Heart right ventricle (tissue), 16 donors: ENCODE data around the gene RNF152. TPM values are rescaled to one million over a fixed set of nuclear protein-coding genes. Genes with fewer than 3 reads are reported as not detected.

ENCODE experiments used
- ATAC-seq, 8 donors: fragments of 200-7000 bp; cut with Tn5 transposase; one replicate each; pipeline ENCODE4 v1.9.1; 2020; ENCODE audit warnings: mild to moderate bottlenecking in 8 of 8, moderate library complexity in 8 of 8, moderate number of reproducible peaks in 1 of 8
- DNase-seq, 2 donors: peaks; one replicate each; pipeline ENCODE4 v3.0.0-alpha.2; 2020
- H3K27ac ChIP-seq, 10 donors: fragments of 200-600 bp; sonication (generic) in 2 of 10; one replicate each; pipeline versions ENCODE4 v1.5.0 to v1.8.0; 2020 to 2022; ENCODE audit warnings: mild to moderate bottlenecking in 3 of 10
- H3K27me3 ChIP-seq, 7 donors: fragments of 200-600 bp; one replicate each; pipeline ENCODE4 v1.8.0; 2021 to 2022; ENCODE audit warnings: mild to moderate bottlenecking in 2 of 7
- H3K36me3 ChIP-seq, 9 donors: fragments of 200-600 bp; sonication (generic) in 1 of 9; one replicate each; pipeline versions ENCODE4 v1.5.0 to v1.8.0; 2020 to 2022; ENCODE audit warnings: mild to moderate bottlenecking in 2 of 9
- H3K4me1 ChIP-seq, 9 donors: fragments of 200-600 bp; sonication (generic) in 1 of 9; one replicate each; pipeline versions ENCODE4 v1.5.0 to v1.8.0; 2020 to 2022; ENCODE audit warnings: mild to moderate bottlenecking in 4 of 9
- H3K4me3 ChIP-seq, 10 donors: fragments of 200-600 bp; sonication (generic) in 2 of 10; one replicate each; pipeline versions ENCODE4 v1.5.0 to v1.8.0; 2020 to 2022; ENCODE audit warnings: mild to moderate bottlenecking in 7 of 10, moderate library complexity in 2 of 10
- H3K9me3 ChIP-seq, 11 donors: fragments of 200-600 bp in 10 of 11; sonication (generic) in 2 of 11; one replicate each; pipeline versions ENCODE4 v1.5.0 to v1.8.0; 2013 to 2022; ENCODE audit warnings: mild to moderate bottlenecking in 2 of 11, control low read depth in 1 of 11, moderate library complexity in 1 of 11
- WGBS, 2 donors: extraction: QIAGEN DNeasy Blood & Tissue Kit; methylation state at CpG; one replicate each; pipeline ENCODE4 v1.1.7; 2013; ENCODE audit warnings: inconsistent platforms in 1 of 2; 5-methylcytosine and 5-hydroxymethylcytosine counted together
- intact Hi-C, 10 donors: fragments of 100-400 bp; cut with DNase I; formaldehyde crosslinking; loops; one replicate each; pipeline versions ENCODE4 v1.11.1 to v1.14.2; 2022
- polyA plus RNA-seq, 2 donors: library from polyadenylated mRNA; stranded (reverse); fragments of 200-250 nt; gene quantifications; one replicate each; pipeline ENCODE4 v1.2.3, GENCODE V29; 2013
- total RNA-seq, 10 donors: library from RNA; stranded (reverse); fragmentation: NEBNext Ultra II Directional in 3 of 10; extraction: Animal tissue kit (Norgen Biotek cat#: 25700) in 3 of 10; gene quantifications; one replicate each; pipeline versions ENCODE4 v1.2.1 to v1.2.4, GENCODE V29; 2021 to 2023
- TF ChIP-seq, protein P1 (sequence below), 9 donors: fragments of 200-600 bp; sonication (generic) in 2 of 9; IDR thresholded peaks; one replicate each; pipeline versions ENCODE4 v1.5.0 to v1.8.0; 2021 to 2022; ENCODE audit warnings: antibody characterized with exemption in 9 of 9, mild to moderate bottlenecking in 5 of 9, moderate library complexity in 1 of 9
- donor health status: Arrhythmogenic right ventricular cardiomyopathy.
- donor health status: ischemic (EF 13 %, LVEDD 7.1; RV severe dilation, severe dysfunction).
- donor health status: healthy with polysubstance abuse.
- donor health status: DM: no; HTN: yes; CAD: no.
- donor health status: DM: no; HTN: no; CAD: no.
- donor health status: ischemic (EF 25% LVEDD 6.9; RV normal size, moderate dysfunction).
- donor health status: ischemic (EF 25% LVEDD 5.7; RV mildly dilated, moderate dysfunction).
- donor health status: healthy.
- donor health status: DM: yes; HTN: yes; CAD: no.
- donor health status: Ischemic cardiomyopathy.
- donor health status: ischemic (EF 35%, LVEDD 5.7; RV mildly dilated, moderate dysfunction).
- donor health status: nonischemic (EF 11% LVEDD 7.7; RV severe dilation, severe dysfunction).
- donor health status: DM: yes; HTN: yes; CAD: no.
- donor health status: PGD.
- donor health status: ischemic (EF 29% LVEDD 5.4; RV normal size, mild dysfunction).
- donor health status: nonischemic (EF 23%, LVEDD 6.1; RV moderate dilation, normal function).

Gene RNF152
- total and polyA plus RNA-seq, 12 donors = 1.7 to 19.1 (median 10.9) TPM

DNA sequence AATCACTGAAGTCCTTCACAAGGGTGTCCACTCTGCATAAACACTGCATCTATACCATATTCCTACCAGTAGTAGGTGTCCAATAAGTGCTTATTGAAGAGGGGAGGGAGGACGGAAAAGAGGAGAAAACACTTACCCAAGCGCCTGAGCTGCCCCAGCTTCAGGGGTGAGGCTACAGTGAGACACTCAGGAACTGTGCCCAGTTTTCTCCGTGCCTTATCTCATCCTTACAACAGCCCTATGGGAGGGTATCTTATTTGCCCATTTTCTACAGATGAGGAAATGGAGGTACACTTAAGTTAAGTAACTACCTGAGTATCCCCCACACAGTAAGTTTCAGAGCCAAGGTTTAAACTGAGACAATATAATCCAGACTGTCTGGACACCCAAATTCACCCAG lies 41.5 kb downstream of the RNF152 start:
- H3K27me3 ChIP-seq = no peaks in the 10 kb centered on the region
- intact Hi-C loops = no loop called here
- H3K36me3 ChIP-seq = no peaks in the 10 kb centered on the region
- TF ChIP-seq, protein P1, sequence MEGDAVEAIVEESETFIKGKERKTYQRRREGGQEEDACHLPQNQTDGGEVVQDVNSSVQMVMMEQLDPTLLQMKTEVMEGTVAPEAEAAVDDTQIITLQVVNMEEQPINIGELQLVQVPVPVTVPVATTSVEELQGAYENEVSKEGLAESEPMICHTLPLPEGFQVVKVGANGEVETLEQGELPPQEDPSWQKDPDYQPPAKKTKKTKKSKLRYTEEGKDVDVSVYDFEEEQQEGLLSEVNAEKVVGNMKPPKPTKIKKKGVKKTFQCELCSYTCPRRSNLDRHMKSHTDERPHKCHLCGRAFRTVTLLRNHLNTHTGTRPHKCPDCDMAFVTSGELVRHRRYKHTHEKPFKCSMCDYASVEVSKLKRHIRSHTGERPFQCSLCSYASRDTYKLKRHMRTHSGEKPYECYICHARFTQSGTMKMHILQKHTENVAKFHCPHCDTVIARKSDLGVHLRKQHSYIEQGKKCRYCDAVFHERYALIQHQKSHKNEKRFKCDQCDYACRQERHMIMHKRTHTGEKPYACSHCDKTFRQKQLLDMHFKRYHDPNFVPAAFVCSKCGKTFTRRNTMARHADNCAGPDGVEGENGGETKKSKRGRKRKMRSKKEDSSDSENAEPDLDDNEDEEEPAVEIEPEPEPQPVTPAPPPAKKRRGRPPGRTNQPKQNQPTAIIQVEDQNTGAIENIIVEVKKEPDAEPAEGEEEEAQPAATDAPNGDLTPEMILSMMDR (IDR thresholded peaks at IDR 0.05) = no peak
- no peak overlapping the region for H3K4me3 ChIP-seq
- no peak for DNase-seq
- peak overlapping the region in 3 of 10 donors; percentile 8 to 45 (median 18) for H3K27ac ChIP-seq
- ATAC-seq = no peak
- H3K9me3 ChIP-seq = peaks cover 0 to 3% (median 0%) of the 10 kb centered on the region in 11 donors
- H3K4me1 ChIP-seq = peaks cover 3 to 78% (median 22%) of the 10 kb centered on the region in 9 donors
- 69 to 72% methylated on average over 3 of the region's 3 CpGs for WGBS, 2 donors

DNA sequence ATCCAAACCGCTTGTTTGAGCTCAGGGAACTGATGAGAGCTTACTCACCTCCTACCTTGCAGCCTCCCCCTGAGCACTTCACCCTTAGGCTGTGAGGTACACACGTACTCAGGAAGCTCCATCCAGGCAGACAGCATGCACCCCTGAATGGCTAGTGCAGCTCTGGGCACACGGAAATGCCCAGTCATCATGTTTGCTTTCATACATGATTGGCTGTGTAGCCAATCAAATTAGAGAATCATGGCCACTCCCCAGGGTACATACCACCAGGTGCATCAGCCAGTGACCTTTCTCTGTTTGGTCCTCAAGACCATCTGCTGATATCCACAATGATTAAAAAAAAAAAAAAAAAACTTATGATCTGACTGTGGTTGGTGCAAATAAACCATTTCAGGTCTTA lies 42.1 kb downstream of the RNF152 start:
- DNase-seq = no peak
- no peak for ATAC-seq
- H3K4me3 ChIP-seq = no peak overlapping the region
- intact Hi-C loops = no loop called here
- H3K27me3 ChIP-seq = no peaks in the 10 kb centered on the region
- TF ChIP-seq, protein P1 (IDR thresholded peaks at IDR 0.05) = no peak
- 89 to 93% methylated on average over 3 of the region's 3 CpGs for WGBS, 2 donors
- H3K27ac ChIP-seq = no peak overlapping the region
- H3K36me3 ChIP-seq = no peaks in the 10 kb centered on the region
- peaks cover 0 to 8% (median 0%) of the 10 kb centered on the region in 11 donors for H3K9me3 ChIP-seq
- H3K4me1 ChIP-seq = peaks cover 3 to 74% (median 22%) of the 10 kb centered on the region in 9 donors

DNA sequence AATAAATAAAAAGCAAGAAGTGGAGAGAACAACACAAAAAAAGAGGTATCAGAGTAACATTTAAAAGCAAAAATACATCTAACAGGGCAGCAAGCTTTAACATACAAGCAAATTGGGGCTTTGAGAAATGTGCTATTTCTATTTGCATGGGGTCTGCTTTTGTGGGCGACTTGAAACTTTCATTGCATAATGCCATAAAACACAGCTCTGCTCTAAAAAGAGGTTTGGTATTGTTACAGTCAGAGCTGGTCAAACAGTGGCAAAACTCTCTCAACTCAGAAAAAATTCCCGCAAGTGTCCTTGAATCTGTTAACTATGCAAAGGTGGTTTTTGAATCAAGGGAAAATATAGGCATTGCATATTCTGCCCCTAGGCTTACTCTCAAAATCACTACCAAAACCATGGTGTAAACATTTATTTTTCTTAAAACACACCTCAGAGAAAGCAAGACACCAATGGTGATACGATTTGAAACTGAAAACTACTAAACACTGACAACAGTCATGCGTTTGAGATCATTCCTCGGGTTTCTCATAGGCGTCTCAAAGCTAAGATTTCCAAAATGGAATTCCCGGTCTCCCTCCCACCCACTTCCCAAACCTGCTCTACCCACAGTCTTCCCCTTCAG lies 45.5 kb downstream of the RNF152 start:
- ATAC-seq (no peak), DNase-seq (no peak)
- H3K27ac ChIP-seq = no peak overlapping the region
- no peaks in the 10 kb centered on the region for H3K36me3 ChIP-seq
- peaks cover 0 to 9% (median 0%) of the 10 kb centered on the region in 11 donors for H3K9me3 ChIP-seq
- no peak overlapping the region for H3K4me3 ChIP-seq
- TF ChIP-seq, protein P1 (IDR thresholded peaks at IDR 0.05) = no peak
- intact Hi-C loops = no loop called here
- WGBS, 2 donors = 89 to 90% methylated on average over 7 of the region's 7 CpGs
- peaks cover 0 to 59% (median 13%) of the 10 kb centered on the region in 9 donors for H3K4me1 ChIP-seq
- no peaks in the 10 kb centered on the region for H3K27me3 ChIP-seq

DNA sequence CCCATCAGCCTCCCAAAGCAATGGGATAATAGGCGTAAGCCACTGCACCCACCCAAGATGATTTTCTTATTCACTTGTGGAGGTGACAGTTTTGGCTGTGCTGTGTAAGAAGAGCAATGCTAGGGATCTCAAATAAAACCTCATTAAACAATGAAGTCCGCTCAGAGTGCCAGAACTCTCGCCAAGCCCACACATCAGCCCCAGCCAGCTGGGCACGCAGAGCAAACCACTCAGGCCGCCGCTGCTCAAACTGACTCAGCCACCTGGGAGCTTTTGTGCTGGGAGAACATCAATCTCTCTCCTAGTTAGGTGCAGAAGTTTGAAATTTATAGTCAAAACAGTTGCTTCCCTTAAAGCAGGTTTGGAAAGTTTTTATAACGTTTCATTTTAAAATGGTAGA lies 47.6 kb downstream of the RNF152 start:
- intact Hi-C loops = no loop called here
- DNase-seq (no peak), ATAC-seq (no peak)
- H3K4me3 ChIP-seq = no peak overlapping the region
- H3K27ac ChIP-seq = no peak overlapping the region
- WGBS, 2 donors = 93 to 96% methylated on average over 7 of the region's 7 CpGs
- H3K9me3 ChIP-seq = peaks cover 0 to 9% (median 0%) of the 10 kb centered on the region in 11 donors
- peaks cover 0 to 53% (median 9%) of the 10 kb centered on the region in 9 donors for H3K4me1 ChIP-seq
- H3K27me3 ChIP-seq = no peaks in the 10 kb centered on the region
- TF ChIP-seq, protein P1 (IDR thresholded peaks at IDR 0.05) = no peak
- no peaks in the 10 kb centered on the region for H3K36me3 ChIP-seq
